IPS DF 6.9 (cell line): Measurements from ENCODE around the gene CAPN9.
"Not testable (repeated sequence)": the region's sequence is repeated elsewhere in the genome, so short reads cannot be mapped to it uniquely, and the experiment has no call there.

ENCODE experiments used
- DNase-seq: peaks from one replicate; pipeline ENCODE4 v3.0.0-alpha.2; 2013; ENCODE audit warnings: low read depth, low spot score
- H3K27ac ChIP-seq: one replicate; pipeline ENCODE4 v1.5.1; 2013; ENCODE audit warnings: low read length, control low read depth
- H3K27me3 ChIP-seq: 2 replicates; pipeline ENCODE4 v1.6.1; 2013; ENCODE audit warnings: mild to moderate bottlenecking, low read length; ENCODE audit not compliant: control insufficient read depth, insufficient read depth
- H3K36me3 ChIP-seq: 2 replicates; pipeline ENCODE4 v1.6.1; 2013; ENCODE audit warnings: low read length; ENCODE audit not compliant: control insufficient read depth, insufficient read depth
- H3K4me1 ChIP-seq: 2 replicates; pipeline ENCODE4 v1.6.1; 2013; ENCODE audit warnings: low read length; ENCODE audit not compliant: control insufficient read depth, insufficient read depth
- H3K4me3 ChIP-seq: 2 replicates; pipeline ENCODE4 v1.5.1; 2013; ENCODE audit warnings: mild to moderate bottlenecking, low read length
- H3K9me3 ChIP-seq: 2 replicates; pipeline ENCODE4 v1.6.1; 2013; ENCODE audit warnings: low read length, inconsistent platforms; ENCODE audit not compliant: control insufficient read depth, insufficient read depth
- WGBS: extraction: QIAGEN DNeasy Blood & Tissue Kit; methylation state at CpG from one replicate; pipeline ENCODE4 v1.1.7; 2013; ENCODE audit warnings: mixed read lengths, missing lambda C conversion rate; ENCODE audit not compliant: insufficient read length, insufficient coverage; 5-methylcytosine and 5-hydroxymethylcytosine counted together

Gene CAPN9

DNA sequence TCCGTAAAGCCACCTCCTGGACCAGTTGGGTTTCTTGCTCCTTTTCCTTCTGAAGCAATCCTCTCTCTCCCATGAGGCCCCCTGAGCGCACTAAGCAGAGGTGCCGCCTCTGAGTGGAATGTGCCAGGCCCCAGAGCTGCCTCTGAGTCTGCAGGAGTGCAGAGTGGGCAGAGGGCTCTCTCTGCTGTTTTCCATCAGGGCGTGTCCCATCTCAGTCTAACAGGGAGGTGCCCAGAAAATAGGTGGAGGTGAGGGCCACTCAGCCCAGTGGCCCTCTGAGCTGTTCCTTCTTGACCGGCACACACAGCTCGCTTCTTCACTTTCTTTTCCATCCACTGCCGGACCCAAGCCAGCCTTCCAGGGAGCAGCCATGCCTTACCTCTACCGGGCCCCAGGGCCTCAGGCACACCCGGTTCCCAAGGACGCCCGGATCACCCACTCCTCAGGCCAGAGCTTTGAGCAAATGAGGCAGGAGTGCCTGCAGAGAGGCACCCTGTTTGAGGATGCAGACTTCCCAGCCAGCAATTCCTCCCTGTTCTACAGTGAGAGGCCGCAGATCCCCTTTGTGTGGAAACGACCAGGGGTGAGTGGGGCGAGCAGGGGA, at the start of gene CAPN9:
CAPN9 (plus strand) TSS at position 262 of the 604 bp plus-strand sequence; CDS start at position 371, 109 bp downstream.
- Histone ChIP-seq H3K36me3 (no peaks in the 10 kb centered on the region), H3K27ac (no peak within 1 kb of the TSS), H3K4me1 (peaks cover 15% of the 10 kb centered on the region), H3K9me3 (no peaks in the 10 kb centered on the region), H3K4me3 (no peak within 1 kb of the TSS), H3K27me3 (no peaks in the 10 kb centered on the region)
- no peak for DNase-seq
- WGBS, result no CpG with 5 or more reads among the region's 14 CpGs

- no peaks in the 10 kb centered on the region for H3K9me3 ChIP-seq
Measured at GRCh38 chr1:230698130-230698529, 49.1 kb upstream of the CAPN9 start.

DNA sequence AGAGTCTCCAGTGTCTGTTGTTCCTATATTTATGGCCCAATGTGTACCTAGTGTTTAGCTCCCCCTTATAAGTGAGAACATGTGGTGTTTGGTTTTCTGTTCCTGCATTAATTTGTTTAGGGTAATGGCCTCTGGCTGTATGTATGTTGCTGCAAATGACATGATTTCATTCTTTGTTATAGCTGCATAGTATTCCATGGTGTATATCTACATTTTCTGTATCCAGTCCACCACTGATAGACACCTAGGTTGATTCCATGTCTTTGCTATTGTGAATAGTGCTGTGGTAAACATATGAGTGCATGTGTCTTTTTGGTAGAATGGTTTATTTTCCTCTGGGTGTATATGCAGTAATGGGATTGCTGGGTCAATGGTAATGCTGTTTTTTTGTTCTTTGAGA, 48.2 kb upstream of the CAPN9 start:
- DNase-seq, H3K9me3 ChIP-seq, H3K4me3 ChIP-seq, H3K36me3 ChIP-seq, H3K27me3 ChIP-seq, H3K27ac ChIP-seq, H3K4me1 ChIP-seq: not testable (repeated sequence)

More at GRCh38 chr1:230698130-230698529, 49.1 kb upstream of the CAPN9 start:
- H3K4me1 ChIP-seq, result peaks cover 3% of the 10 kb centered on the region; the same call in 1 of the 2 replicates
- H3K27me3 ChIP-seq, result no peaks in the 10 kb centered on the region
- no peak overlapping the region for H3K27ac ChIP-seq
- H3K36me3 ChIP-seq, result peaks cover 7% of the 10 kb centered on the region; the same call in 1 of the 2 replicates
- no CpG with 5 or more reads among the region's 14 CpGs for WGBS
- H3K4me3 ChIP-seq, result no peak overlapping the region
- no peak for DNase-seq

GRCh38 chr1:230699716-230700115, 47.5 kb upstream of the CAPN9 start:
- no peaks in the 10 kb centered on the region for H3K27me3 ChIP-seq
- H3K36me3 ChIP-seq, result no peaks in the 10 kb centered on the region
- DNase-seq, result no peak
- no peak overlapping the region for H3K4me3 ChIP-seq
- WGBS, result no CpG with 5 or more reads among the region's 1 CpG
- peaks cover 4% of the 10 kb centered on the region; the same call in 1 of the 2 replicates for H3K4me1 ChIP-seq
- H3K9me3 ChIP-seq, result no peaks in the 10 kb centered on the region
- no peak overlapping the region for H3K27ac ChIP-seq

DNA sequence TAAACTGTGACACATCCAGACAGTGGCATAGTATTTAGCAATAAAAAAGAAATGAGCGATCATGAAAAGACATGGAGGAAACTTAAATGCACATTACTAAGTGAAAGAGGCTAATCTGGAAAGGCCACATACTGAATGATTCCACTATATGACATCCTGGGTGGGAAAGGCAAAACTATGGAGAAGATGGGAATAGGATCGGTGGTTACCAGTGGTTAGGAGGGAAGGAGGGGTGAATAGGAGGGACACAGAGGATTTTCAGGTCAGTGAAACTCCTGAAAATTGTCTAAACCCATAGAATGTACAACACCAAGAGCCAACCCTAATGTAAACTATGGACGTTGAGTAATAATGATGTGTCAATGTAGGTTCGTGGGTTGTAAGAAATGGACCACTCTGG, 47.1 kb upstream of the CAPN9 start:
- Histone ChIP-seq H3K27ac (no peak overlapping the region), H3K27me3 (no peaks in the 10 kb centered on the region), H3K4me3 (no peak overlapping the region), H3K4me1 (peaks cover 4% of the 10 kb centered on the region; the same call in 1 of the 2 replicates), H3K36me3 (no peaks in the 10 kb centered on the region), H3K9me3 (no peaks in the 10 kb centered on the region)
- WGBS, result no CpG with 5 or more reads among the region's 4 CpGs
- DNase-seq, result no peak

DNA sequence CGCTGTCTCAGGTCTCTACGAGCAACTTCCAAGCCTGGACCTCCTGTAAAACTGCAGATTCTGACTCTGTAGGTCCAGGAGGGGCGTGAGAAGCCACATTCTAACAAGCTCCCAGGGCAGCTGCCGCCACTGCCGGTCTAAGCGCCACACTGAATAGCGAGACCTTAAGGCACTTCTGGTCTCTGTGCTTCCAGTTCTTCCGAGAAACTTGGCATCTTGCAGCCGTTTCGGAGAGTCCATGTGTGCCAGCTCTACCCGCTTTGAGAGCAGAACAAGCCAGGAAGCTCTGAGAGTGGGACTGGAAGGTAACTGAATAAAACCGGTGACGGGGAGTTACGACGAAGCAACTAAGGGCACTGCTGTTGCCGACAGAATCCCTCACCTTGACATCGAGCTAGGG, 45.8 kb upstream of the CAPN9 start:
- no CpG with 5 or more reads among the region's 17 CpGs for WGBS
- Histone ChIP-seq H3K4me1 (peaks cover 4% of the 10 kb centered on the region; the same call in 1 of the 2 replicates), H3K9me3 (no peaks in the 10 kb centered on the region), H3K4me3 (no peak overlapping the region), H3K27ac (no peak overlapping the region), H3K27me3 (no peaks in the 10 kb centered on the region), H3K36me3 (no peaks in the 10 kb centered on the region)
- DNase-seq, result no peak

- H3K9me3 ChIP-seq, result no peaks in the 10 kb centered on the region
- no CpG with 5 or more reads among the region's 19 CpGs for WGBS
- peaks cover 4% of the 10 kb centered on the region; the same call in 1 of the 2 replicates for H3K4me1 ChIP-seq
- no peaks in the 10 kb centered on the region for H3K27me3 ChIP-seq
- no peak overlapping the region for H3K4me3 ChIP-seq
- no peak overlapping the region for H3K27ac ChIP-seq
- no peaks in the 10 kb centered on the region for H3K36me3 ChIP-seq
- DNase-seq, result no peak
Measured at GRCh38 chr1:230701895-230702768, 45.1 kb upstream of the CAPN9 start.

- no peak for DNase-seq
- no peaks in the 10 kb centered on the region for H3K9me3 ChIP-seq
- H3K4me3 ChIP-seq, result no peak overlapping the region
- H3K4me1 ChIP-seq, result peaks cover 4% of the 10 kb centered on the region; the same call in 1 of the 2 replicates
- no peak overlapping the region for H3K27ac ChIP-seq
- no CpG with 5 or more reads among the region's 14 CpGs for WGBS
- no peaks in the 10 kb centered on the region for H3K36me3 ChIP-seq
- no peaks in the 10 kb centered on the region for H3K27me3 ChIP-seq
Measured at GRCh38 chr1:230702934-230703678, 44.1 kb upstream of the CAPN9 start.

DNA sequence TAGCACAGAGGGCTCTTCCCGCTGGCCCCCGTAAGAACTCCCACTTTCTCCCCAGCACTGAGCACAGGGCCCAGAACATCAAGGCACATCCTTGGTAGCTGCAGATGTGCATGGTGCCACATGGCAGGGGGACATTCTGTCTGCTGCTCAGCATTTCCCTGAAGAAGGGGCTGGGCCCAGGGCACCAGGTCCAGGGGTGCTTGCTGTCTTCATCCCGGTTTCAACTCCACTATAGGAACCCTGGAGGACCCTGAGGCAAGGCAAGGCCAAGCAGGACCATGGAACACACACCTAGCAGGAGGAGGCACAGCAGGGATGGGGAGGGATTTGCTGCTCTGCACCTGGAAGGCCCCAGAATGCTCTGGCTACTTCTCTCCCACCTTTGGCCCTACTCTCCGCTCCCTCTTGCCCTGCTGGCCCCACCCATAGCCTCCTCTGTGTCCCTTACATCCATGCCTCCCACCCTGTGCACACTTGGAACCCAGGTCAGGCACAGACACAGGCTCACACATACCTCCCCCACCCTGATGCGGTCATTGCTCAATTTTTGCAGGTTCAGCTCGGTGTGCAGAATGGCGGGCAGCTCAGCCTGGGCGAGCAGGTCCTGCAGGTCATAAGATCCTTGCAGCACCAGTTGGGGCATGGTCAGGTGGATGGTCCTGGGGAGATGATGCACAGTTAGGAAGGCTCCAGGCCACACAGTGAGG, 43.4 kb upstream of the CAPN9 start:
- no CpG with 5 or more reads among the region's 8 CpGs for WGBS
- Histone ChIP-seq H3K27ac (no peak overlapping the region), H3K4me1 (peaks cover 4% of the 10 kb centered on the region; the same call in 1 of the 2 replicates), H3K27me3 (no peaks in the 10 kb centered on the region), H3K4me3 (no peak overlapping the region), H3K9me3 (no peaks in the 10 kb centered on the region), H3K36me3 (no peaks in the 10 kb centered on the region)
- DNase-seq, result no peak

DNA sequence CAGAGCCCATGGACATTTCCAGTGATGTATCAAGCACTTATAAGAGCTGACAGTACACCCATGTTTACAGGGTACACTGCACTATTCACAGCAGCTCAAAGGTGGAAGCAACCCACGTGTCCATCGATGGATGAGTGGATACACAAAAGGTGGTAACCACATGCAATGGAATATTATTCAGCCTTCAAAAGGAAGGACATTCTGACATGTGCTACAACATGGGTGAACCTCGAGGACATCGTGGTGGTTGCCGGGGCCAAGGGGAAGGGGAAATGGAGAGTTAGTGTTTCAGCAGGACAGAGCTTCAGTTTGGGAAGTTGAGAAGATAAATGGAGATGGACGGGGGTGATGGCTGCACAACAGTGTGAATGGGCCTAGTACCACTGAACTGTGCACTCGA, 42.4 kb upstream of the CAPN9 start:
- no peak overlapping the region for H3K27ac ChIP-seq
- DNase-seq, result no peak
- no peaks in the 10 kb centered on the region for H3K36me3 ChIP-seq
- H3K27me3 ChIP-seq, result no peaks in the 10 kb centered on the region
- peaks cover 4% of the 10 kb centered on the region; the same call in 1 of the 2 replicates for H3K4me1 ChIP-seq
- no peaks in the 10 kb centered on the region for H3K9me3 ChIP-seq
- no peak overlapping the region for H3K4me3 ChIP-seq
- no CpG with 5 or more reads among the region's 7 CpGs for WGBS
